ENCODE results near the gene C5orf34. TPM values are rescaled to one million over a fixed set of nuclear protein-coding genes. Genes with fewer than 3 reads are reported as not detected.

C5orf34 gene
- total and polyA plus RNA-seq, 9 of the 15 experiments (the other 6 are each of a cell fraction or from before 2014, with no cell fraction given), result 13.2 to 32.6 (median 20.7) TPM

GRCh38 chr5:43514816-43515677, at the start of gene C5orf34 (continued):
- TF ChIP-seq, protein P1, sequence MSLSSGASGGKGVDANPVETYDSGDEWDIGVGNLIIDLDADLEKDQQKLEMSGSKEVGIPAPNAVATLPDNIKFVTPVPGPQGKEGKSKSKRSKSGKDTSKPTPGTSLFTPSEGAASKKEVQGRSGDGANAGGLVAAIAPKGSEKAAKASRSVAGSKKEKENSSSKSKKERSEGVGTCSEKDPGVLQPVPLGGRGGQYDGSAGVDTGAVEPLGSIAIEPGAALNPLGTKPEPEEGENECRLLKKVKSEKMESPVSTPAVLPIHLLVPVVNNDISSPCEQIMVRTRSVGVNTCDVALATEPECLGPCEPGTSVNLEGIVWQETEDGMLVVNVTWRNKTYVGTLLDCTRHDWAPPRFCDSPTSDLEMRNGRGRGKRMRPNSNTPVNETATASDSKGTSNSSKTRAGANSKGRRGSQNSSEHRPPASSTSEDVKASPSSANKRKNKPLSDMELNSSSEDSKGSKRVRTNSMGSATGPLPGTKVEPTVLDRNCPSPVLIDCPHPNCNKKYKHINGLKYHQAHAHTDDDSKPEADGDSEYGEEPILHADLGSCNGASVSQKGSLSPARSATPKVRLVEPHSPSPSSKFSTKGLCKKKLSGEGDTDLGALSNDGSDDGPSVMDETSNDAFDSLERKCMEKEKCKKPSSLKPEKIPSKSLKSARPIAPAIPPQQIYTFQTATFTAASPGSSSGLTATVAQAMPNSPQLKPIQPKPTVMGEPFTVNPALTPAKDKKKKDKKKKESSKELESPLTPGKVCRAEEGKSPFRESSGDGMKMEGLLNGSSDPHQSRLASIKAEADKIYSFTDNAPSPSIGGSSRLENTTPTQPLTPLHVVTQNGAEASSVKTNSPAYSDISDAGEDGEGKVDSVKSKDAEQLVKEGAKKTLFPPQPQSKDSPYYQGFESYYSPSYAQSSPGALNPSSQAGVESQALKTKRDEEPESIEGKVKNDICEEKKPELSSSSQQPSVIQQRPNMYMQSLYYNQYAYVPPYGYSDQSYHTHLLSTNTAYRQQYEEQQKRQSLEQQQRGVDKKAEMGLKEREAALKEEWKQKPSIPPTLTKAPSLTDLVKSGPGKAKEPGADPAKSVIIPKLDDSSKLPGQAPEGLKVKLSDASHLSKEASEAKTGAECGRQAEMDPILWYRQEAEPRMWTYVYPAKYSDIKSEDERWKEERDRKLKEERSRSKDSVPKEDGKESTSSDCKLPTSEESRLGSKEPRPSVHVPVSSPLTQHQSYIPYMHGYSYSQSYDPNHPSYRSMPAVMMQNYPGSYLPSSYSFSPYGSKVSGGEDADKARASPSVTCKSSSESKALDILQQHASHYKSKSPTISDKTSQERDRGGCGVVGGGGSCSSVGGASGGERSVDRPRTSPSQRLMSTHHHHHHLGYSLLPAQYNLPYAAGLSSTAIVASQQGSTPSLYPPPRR (CRISPR knock-in tag; IDR thresholded peaks at IDR 0.05; ENCODE audit: borderline replicate concordance), result no peak
- TF ChIP-seq DEAF1 (CRISPR knock-in tag; IDR thresholded peaks at IDR 0.05) (no peak), SMAD1 (IDR thresholded peaks at IDR 0.05; ENCODE audit: low read depth, low read length, partially characterized antibody) (peak; percentile 83), NFATC3 (IDR thresholded peaks at IDR 0.05) (no peak), ZNF41 (CRISPR knock-in tag; conservative IDR thresholded peaks at IDR 0.05) (0 out of 2 replicates have a peak, but pooled peaks have one; percentile 43), ATF4 (CRISPR knock-in tag; IDR thresholded peaks at IDR 0.05) (no peak), SRF (CRISPR knock-in tag; IDR thresholded peaks at IDR 0.05) (peak in 1 of 2 experiments; percentile 80; a peak in 2 of 4 replicates), MEF2D (tag; conservative IDR thresholded peaks at IDR 0.05; ENCODE audit: low read depth) (no peak), HOXB6 (CRISPR knock-in tag; IDR thresholded peaks at IDR 0.05; ENCODE audit: borderline replicate concordance) (no peak)
- TF ChIP-seq, protein P2, sequence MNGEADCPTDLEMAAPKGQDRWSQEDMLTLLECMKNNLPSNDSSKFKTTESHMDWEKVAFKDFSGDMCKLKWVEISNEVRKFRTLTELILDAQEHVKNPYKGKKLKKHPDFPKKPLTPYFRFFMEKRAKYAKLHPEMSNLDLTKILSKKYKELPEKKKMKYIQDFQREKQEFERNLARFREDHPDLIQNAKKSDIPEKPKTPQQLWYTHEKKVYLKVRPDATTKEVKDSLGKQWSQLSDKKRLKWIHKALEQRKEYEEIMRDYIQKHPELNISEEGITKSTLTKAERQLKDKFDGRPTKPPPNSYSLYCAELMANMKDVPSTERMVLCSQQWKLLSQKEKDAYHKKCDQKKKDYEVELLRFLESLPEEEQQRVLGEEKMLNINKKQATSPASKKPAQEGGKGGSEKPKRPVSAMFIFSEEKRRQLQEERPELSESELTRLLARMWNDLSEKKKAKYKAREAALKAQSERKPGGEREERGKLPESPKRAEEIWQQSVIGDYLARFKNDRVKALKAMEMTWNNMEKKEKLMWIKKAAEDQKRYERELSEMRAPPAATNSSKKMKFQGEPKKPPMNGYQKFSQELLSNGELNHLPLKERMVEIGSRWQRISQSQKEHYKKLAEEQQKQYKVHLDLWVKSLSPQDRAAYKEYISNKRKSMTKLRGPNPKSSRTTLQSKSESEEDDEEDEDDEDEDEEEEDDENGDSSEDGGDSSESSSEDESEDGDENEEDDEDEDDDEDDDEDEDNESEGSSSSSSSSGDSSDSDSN (IDR thresholded peaks at IDR 0.05; ENCODE audit: borderline replicate concordance in 1 of 2, low read depth in 2 of 2, low read length in 2 of 2), result 0 out of 4 replicates have a peak, but pooled peaks of 1 of the 2 experiments have one; percentile 32
- TF ChIP-seq, protein P3, sequence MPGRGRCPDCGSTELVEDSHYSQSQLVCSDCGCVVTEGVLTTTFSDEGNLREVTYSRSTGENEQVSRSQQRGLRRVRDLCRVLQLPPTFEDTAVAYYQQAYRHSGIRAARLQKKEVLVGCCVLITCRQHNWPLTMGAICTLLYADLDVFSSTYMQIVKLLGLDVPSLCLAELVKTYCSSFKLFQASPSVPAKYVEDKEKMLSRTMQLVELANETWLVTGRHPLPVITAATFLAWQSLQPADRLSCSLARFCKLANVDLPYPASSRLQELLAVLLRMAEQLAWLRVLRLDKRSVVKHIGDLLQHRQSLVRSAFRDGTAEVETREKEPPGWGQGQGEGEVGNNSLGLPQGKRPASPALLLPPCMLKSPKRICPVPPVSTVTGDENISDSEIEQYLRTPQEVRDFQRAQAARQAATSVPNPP (IDR thresholded peaks at IDR 0.05; ENCODE audit: borderline replicate concordance, insufficient read depth, insufficient read length), result no peak

All from K562 (cell line).